ENCODE results near the gene GRM2.

Gene GRM2

DNA sequence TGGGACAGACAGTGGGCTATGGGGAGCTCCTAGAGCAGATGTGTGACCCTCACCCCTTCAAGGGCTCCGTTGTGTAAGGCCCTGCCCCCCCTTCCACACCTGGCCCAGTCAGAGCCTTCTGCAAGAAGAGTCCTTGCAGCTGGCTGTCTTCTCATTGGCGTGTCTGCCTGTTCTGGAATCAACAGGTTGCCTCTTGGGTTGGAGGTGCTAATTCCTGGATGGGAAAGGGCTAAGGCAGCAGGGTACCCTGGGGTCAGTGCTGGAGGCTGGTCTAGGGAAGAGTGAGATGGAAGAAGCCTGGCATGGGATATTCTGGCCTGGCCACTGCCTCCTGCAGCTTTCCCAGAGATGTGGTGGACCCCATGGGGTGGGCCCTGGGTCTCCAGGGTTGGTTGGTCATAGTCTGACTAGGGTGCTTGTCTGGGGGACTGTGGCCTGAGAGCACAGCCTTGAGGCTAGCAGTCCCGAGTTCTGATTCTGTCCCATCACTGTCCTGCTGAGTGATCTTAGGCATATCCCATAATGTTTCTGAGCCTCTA is 30.7 kb upstream of the GRM2 start:
- H3K9me3 Mint-ChIP-seq, result no peaks in the 10 kb centered on the region
- peaks cover 12% of the 10 kb centered on the region for H3K36me3 Mint-ChIP-seq
- H3K27ac Mint-ChIP-seq, result no peak overlapping the region
- peak overlapping the region; percentile 26 for H3K4me3 Mint-ChIP-seq
- peaks cover 91% of the 10 kb centered on the region for H3K4me1 Mint-ChIP-seq
- no peaks in the 10 kb centered on the region for H3K27me3 Mint-ChIP-seq

GRCh38 chr3:51677358-51677757 is 29.5 kb upstream of the GRM2 start:
- Mint-ChIP-seq H3K27me3 (no peaks in the 10 kb centered on the region), H3K36me3 (peaks cover 14% of the 10 kb centered on the region), H3K27ac (peak overlapping the region; percentile 10), H3K4me1 (peaks cover 96% of the 10 kb centered on the region), H3K9me3 (no peaks in the 10 kb centered on the region), H3K4me3 (no peak overlapping the region)

DNA sequence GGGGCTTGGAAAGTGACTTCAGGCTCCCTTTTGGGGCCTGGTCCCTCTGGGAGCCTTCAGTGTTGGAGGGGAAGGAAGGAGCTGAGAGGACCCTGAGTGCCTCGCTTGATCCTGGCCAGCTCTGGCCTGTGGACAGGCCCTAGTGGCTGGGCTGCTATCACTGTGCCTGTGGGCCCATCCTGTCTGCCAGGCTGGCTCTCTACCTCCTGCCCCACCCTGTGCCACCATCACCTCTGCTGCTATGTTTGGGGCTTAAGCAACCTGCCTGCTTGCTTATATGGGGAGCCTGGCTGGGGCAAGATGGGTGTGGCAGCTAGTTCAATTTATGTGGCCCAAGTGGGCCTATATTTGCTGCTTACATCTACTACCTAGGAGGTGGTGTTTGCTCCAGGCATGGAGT is 28.7 kb upstream of the GRM2 start:
- no peaks in the 10 kb centered on the region for H3K27me3 Mint-ChIP-seq
- H3K9me3 Mint-ChIP-seq, result no peaks in the 10 kb centered on the region
- peak overlapping the region; percentile 59 for H3K27ac Mint-ChIP-seq
- peaks cover 95% of the 10 kb centered on the region for H3K4me1 Mint-ChIP-seq
- H3K36me3 Mint-ChIP-seq, result peaks cover 14% of the 10 kb centered on the region
- no peak overlapping the region for H3K4me3 Mint-ChIP-seq

GRCh38 chr3:51678641-51679040 is 28.2 kb upstream of the GRM2 start:
- no peak overlapping the region for H3K4me3 Mint-ChIP-seq
- H3K36me3 Mint-ChIP-seq, result peaks cover 14% of the 10 kb centered on the region
- H3K9me3 Mint-ChIP-seq, result no peaks in the 10 kb centered on the region
- H3K4me1 Mint-ChIP-seq, result peaks cover 93% of the 10 kb centered on the region
- no peaks in the 10 kb centered on the region for H3K27me3 Mint-ChIP-seq
- H3K27ac Mint-ChIP-seq, result peak overlapping the region; percentile 59

- Mint-ChIP-seq H3K4me3 (no peak overlapping the region), H3K4me1 (peaks cover 93% of the 10 kb centered on the region), H3K27ac (peak overlapping the region; percentile 86), H3K27me3 (no peaks in the 10 kb centered on the region), H3K36me3 (peaks cover 16% of the 10 kb centered on the region), H3K9me3 (no peaks in the 10 kb centered on the region)
Measured at GRCh38 chr3:51679318-51679717, 27.6 kb upstream of the GRM2 start.

GRCh38 chr3:51679777-51680176 is 27.1 kb upstream of the GRM2 start:
- Mint-ChIP-seq H3K9me3 (no peaks in the 10 kb centered on the region), H3K4me3 (no peak overlapping the region), H3K27ac (peak overlapping the region; percentile 86), H3K36me3 (peaks cover 14% of the 10 kb centered on the region), H3K4me1 (peaks cover 93% of the 10 kb centered on the region), H3K27me3 (no peaks in the 10 kb centered on the region)

DNA sequence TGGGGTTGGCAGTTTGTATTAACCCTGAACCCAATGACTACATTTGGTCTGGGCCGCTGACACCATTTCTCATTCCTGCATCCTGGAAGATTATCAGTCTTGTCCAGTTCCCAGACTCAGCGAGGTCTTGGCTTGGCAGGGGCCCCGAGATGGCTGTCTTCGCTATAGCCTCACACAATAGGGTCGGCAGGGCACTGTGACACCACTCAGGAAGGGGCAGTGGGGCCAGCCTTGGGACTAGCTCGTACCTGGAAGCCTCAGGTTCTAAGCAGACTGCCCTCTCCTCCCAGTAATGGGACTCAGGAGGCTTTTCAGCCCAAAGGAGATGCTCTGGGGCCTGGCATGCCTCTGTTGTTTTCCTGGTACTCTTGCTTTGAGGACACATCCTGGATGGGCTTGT is 26.7 kb upstream of the GRM2 start:
- peaks cover 10% of the 10 kb centered on the region for H3K36me3 Mint-ChIP-seq
- peaks cover 93% of the 10 kb centered on the region for H3K4me1 Mint-ChIP-seq
- no peak overlapping the region for H3K4me3 Mint-ChIP-seq
- no peaks in the 10 kb centered on the region for H3K27me3 Mint-ChIP-seq
- no peaks in the 10 kb centered on the region for H3K9me3 Mint-ChIP-seq
- peak overlapping the region; percentile 82 for H3K27ac Mint-ChIP-seq

DNA sequence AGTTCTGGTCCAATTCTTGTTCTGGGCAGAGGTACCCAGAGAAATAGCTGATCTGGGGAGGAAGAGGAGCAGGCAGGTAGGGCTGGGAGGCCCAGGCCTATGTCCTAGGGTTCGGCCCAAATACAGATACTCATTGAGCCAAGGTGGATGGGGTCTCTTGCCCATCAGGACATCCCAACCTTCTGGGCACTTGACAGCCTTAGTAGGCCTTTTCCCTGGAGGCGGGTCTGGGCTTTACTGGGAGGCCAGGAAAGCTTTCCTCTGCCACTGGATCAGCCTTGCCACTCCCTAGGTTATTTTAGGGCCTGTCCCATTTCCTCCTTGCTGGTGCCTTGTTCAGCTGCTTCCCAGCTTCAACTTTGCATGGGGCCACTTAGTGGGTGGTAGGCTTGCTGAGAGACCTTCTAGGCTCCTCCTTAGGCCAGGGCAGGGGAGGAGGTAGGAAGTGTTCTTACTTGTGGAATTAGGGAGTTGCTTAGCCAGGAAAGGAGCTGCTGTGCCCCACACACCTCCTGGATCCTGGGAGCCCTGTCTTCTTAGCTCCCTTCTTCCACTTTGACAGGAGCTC is 26.1 kb upstream of the GRM2 start:
- Mint-ChIP-seq H3K9me3 (no peaks in the 10 kb centered on the region), H3K27ac (peak overlapping the region; percentile 86), H3K4me1 (peaks cover 93% of the 10 kb centered on the region), H3K4me3 (peak overlapping the region; percentile 76), H3K36me3 (peaks cover 7% of the 10 kb centered on the region), H3K27me3 (no peaks in the 10 kb centered on the region)

GRCh38 chr3:51681453-51681852 is 25.4 kb upstream of the GRM2 start:
- H3K9me3 Mint-ChIP-seq, result no peaks in the 10 kb centered on the region
- H3K27ac Mint-ChIP-seq, result peak overlapping the region; percentile 86
- peaks cover 93% of the 10 kb centered on the region for H3K4me1 Mint-ChIP-seq
- peaks cover 10% of the 10 kb centered on the region for H3K36me3 Mint-ChIP-seq
- peak overlapping the region; percentile 76 for H3K4me3 Mint-ChIP-seq
- H3K27me3 Mint-ChIP-seq, result no peaks in the 10 kb centered on the region

- peaks cover 12% of the 10 kb centered on the region for H3K36me3 Mint-ChIP-seq
- H3K27me3 Mint-ChIP-seq, result no peaks in the 10 kb centered on the region
- peak overlapping the region; percentile 20 for H3K27ac Mint-ChIP-seq
- peaks cover 94% of the 10 kb centered on the region for H3K4me1 Mint-ChIP-seq
- H3K4me3 Mint-ChIP-seq, result peak overlapping the region; percentile 0
- H3K9me3 Mint-ChIP-seq, result no peaks in the 10 kb centered on the region
Measured at GRCh38 chr3:51682079-51682478, 24.8 kb upstream of the GRM2 start.

DNA sequence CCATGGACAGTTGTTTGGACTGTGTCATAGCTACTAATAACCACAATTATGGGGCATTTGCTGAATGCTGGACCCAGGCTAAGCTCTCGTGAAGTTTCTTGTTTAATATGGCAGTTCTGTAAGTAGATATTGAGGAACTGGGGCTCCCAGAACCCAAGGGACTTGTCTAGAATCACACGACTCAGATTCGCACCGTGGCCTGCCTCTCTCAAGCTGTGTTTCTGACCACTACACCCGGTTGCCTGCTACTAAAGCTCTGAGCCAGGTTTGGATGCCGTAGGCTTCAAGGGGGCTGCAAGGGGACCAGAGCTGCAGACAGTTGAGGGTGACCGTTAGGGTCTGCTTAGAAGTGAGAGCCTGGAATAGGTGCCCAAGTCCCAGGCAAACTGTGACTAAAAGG is 24.3 kb upstream of the GRM2 start:
- Mint-ChIP-seq H3K4me1 (peaks cover 95% of the 10 kb centered on the region), H3K27ac (no peak overlapping the region), H3K9me3 (no peaks in the 10 kb centered on the region), H3K27me3 (no peaks in the 10 kb centered on the region), H3K36me3 (peaks cover 12% of the 10 kb centered on the region), H3K4me3 (no peak overlapping the region)

GRCh38 chr3:51683566-51683965 is 23.3 kb upstream of the GRM2 start:
- Mint-ChIP-seq H3K4me1 (peaks cover 95% of the 10 kb centered on the region), H3K36me3 (peaks cover 10% of the 10 kb centered on the region), H3K9me3 (no peaks in the 10 kb centered on the region), H3K27ac (no peak overlapping the region), H3K27me3 (no peaks in the 10 kb centered on the region), H3K4me3 (no peak overlapping the region)

- H3K4me3 Mint-ChIP-seq, result peak overlapping the region; percentile 79
- H3K27ac Mint-ChIP-seq, result peak overlapping the region; percentile 90
- H3K4me1 Mint-ChIP-seq, result peaks cover 91% of the 10 kb centered on the region
- H3K36me3 Mint-ChIP-seq, result peaks cover 10% of the 10 kb centered on the region
- H3K9me3 Mint-ChIP-seq, result no peaks in the 10 kb centered on the region
- no peaks in the 10 kb centered on the region for H3K27me3 Mint-ChIP-seq
Measured at GRCh38 chr3:51684971-51685751, 21.7 kb upstream of the GRM2 start.

GRCh38 chr3:51686056-51686455 is 20.8 kb upstream of the GRM2 start:
- peaks cover 10% of the 10 kb centered on the region for H3K36me3 Mint-ChIP-seq
- H3K4me1 Mint-ChIP-seq, result peaks cover 82% of the 10 kb centered on the region
- H3K27me3 Mint-ChIP-seq, result no peaks in the 10 kb centered on the region
- peak overlapping the region; percentile 79 for H3K4me3 Mint-ChIP-seq
- H3K27ac Mint-ChIP-seq, result peak overlapping the region; percentile 90
- no peaks in the 10 kb centered on the region for H3K9me3 Mint-ChIP-seq

GRCh38 chr3:51686512-51687215 is 20.2 kb upstream of the GRM2 start:
- Mint-ChIP-seq H3K27ac (peak overlapping the region; percentile 90), H3K36me3 (peaks cover 10% of the 10 kb centered on the region), H3K4me3 (peak overlapping the region; percentile 79), H3K9me3 (no peaks in the 10 kb centered on the region), H3K27me3 (no peaks in the 10 kb centered on the region), H3K4me1 (peaks cover 76% of the 10 kb centered on the region)

Measured in activated naive CD4-positive, alpha-beta T cell treated with anti-CD3 and anti-CD28 coated beads, Interleukin-2, amount 50 U/mL, for 24 hours (primary cell).